OCI-M2 (cell line): Measurements from ENCODE around the gene TMEM240.
"Not testable (repeated sequence)": the region's sequence is repeated elsewhere in the genome, so short reads cannot be mapped to it uniquely, and the experiment has no call there.

Experiments used
- DNase-seq: peaks from one replicate; lab custom pipeline; 2025; ENCODE audit not compliant: unreplicated experiment; lab: John Stamatoyannopoulos, UW

TMEM240 gene

GRCh38 chr1:1526476-1526875 is 13.9 kb downstream of the TMEM240 start:
- DNase-seq, result not testable (repeated sequence)

DNA sequence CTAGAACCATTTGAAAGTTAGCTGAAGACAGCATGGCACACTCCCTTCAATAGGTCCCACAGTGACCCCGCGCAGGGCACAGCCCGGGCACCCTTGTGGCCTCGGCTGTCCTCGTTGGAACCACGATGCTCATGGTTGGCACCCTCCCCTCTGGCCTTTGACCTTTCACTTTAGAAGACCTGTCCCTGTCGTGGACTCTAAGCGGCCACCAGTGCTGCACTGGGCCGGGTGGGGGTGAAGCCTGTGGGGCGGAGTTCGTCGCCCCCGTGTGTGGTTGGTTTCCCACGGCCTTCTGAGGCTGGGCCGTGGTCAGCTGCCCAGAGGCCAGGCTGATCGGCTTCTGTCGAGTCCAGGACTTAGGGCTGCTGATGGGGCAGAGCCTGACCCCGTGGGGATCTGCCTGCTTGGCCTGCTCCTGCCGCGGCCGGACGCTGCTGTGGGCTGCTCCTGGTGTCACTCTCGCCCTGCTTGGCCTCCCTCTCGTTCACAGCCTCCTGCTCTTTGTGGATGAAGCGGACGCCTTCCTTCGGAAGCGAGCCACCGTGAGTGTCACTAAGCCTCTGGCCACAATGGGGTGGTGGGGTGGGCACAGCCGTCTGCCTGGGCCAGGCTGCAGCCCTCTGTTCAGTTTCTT is 15.6 kb downstream of the TMEM240 start:
- DNase-seq, result not testable (repeated sequence)

GRCh38 chr1:1523651-1524050 is 16.8 kb downstream of the TMEM240 start:
- not testable (repeated sequence) for DNase-seq

- DNase-seq, result not testable (repeated sequence)
Measured at GRCh38 chr1:1523226-1523625, 17.2 kb downstream of the TMEM240 start.

GRCh38 chr1:1522536-1522935 is 17.9 kb downstream of the TMEM240 start:
- not testable (repeated sequence) for DNase-seq

GRCh38 chr1:1521331-1521730 is 19.1 kb downstream of the TMEM240 start:
- no peak for DNase-seq

DNA sequence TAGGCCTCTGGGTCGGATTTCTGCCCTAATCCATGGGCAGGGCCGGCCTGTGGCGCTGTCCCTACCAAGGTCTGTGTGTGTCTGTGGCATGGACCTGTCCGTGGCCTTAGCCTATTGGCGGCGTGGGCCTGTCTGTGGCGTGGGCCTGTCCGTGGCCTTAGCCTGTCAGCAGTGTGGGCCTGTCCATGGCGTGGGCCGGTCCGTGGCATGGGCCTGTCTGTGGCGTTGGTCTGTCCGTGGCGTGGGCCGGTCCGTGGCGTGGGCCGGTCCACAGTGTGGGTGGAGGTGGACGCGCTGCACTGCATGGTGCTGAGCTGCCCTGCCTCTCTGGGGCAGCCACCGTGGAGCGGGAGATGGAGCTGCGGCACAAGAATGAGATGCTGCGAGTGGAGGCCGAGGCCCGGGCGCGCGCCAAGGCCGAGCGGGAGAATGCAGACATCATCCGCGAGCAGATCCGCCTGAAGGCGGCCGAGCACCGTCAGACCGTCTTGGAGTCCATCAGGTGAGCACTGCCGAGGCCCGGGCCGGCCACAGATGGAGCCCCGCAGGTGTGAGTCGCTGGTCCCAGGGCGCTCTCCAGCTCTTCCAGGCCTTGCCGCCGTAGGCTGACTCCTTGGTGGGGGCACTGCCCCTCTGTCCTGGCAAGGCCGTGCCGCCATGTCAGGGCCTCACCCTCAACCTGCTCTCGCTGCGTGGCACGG is 20.5 kb downstream of the TMEM240 start:
- DNase-seq, result not testable (repeated sequence)

DNA sequence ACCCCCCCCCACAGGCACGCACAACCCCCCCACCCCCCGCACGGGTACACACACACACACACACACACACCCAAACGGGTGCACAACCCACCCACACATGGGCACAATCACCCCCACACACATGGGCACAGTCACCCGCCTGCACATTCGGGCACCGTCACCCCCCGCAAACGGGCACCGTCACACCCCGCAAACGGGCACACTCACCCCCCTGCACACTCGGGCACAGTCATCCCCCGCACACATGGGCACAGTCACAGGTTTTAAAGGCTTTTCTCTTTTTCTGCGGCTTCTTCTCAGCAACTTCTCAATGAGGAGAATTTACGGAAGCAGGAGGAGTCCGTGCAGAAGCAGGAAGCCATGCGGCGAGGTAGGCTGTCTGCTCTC is 21.8 kb downstream of the TMEM240 start:
- not testable (repeated sequence) for DNase-seq

GRCh38 chr1:1517973-1518620 is 22.3 kb downstream of the TMEM240 start:
- no peak for DNase-seq

- DNase-seq, result not testable (repeated sequence)
Measured at GRCh38 chr1:1516923-1517322, 23.5 kb downstream of the TMEM240 start.

- not testable (repeated sequence) for DNase-seq
Measured at GRCh38 chr1:1514376-1514775, 26.0 kb downstream of the TMEM240 start.

DNA sequence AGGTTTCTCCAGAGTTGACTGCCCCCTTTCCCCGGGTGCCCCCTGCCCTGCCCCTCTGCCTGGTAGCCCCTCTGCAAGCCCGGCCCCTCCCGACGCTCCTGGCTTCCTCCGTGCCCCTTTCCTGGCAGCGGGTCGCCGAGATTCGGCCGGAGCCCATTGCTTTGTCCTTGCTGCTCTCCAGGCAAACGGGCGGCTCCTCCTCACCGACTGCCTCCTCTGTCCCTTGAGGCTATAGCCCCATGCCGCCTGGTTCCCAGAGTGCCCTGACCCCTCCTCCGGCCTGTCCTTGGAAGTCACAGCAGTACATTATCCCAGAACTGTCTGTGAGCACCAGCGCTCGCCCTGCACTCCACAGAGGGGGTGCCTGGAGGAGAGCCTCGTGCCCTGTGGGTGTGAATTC is 26.7 kb downstream of the TMEM240 start:
- not testable (repeated sequence) for DNase-seq

DNA sequence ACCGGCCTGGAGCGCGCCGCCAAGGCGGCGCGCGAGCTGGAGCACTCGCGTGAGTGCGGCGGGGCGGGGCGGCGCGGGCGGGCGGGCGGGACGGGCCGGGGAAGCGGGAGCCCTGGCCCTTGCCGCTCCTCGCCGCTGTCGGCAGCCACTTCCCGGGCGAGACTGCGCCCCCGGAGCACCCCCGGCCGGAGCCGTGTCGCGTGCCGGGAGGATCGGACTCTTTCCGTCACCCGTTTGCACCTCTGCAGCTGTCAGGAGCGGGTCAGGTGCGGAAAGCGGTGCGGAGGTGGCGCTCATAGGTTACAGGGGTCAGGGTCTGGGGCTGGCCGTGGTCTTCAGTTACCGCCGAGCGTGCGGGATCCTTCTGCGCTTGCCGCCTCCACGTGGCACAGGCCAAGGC is 28.0 kb downstream of the TMEM240 start:
- DNase-seq, result not testable (repeated sequence)

GRCh38 chr1:1511533-1512285 is 28.7 kb downstream of the TMEM240 start, which contains the start of gene ATAD3A:
ATAD3A (plus strand) TSS chr1:1512162; CDS start chr1:1512269, 107 bp downstream.
- peak; percentile 54 for DNase-seq

DNA sequence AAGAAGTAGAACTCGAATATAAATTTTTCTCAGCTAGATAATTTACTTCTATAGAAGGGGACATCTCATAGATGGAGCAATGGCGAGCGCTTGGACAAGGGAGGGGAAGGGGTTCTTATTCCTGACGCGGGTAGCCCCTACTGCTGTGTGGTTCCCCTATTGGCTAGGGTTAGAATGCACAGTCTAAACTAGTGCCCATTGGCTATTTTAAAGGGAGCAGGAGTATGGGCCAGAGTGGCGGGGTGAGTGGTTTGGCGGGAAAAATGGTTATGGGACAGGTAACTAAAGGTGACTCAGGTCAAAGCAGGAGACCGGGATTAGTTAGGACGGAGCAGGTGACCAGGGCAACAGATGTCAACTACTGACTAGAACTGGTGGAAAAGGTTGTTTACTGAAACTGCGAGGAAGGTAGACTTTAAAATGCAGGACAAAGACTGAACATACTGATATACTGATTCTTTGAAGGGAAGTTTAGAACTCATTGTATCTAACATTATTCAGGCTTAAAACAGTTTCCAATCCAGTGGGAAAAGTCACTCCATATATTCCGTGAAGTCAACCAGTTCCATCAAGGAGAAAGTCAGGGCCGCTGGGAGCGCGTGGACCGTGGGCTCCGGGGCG is 29.4 kb downstream of the TMEM240 start:
- peak; percentile 6 for DNase-seq

DNA sequence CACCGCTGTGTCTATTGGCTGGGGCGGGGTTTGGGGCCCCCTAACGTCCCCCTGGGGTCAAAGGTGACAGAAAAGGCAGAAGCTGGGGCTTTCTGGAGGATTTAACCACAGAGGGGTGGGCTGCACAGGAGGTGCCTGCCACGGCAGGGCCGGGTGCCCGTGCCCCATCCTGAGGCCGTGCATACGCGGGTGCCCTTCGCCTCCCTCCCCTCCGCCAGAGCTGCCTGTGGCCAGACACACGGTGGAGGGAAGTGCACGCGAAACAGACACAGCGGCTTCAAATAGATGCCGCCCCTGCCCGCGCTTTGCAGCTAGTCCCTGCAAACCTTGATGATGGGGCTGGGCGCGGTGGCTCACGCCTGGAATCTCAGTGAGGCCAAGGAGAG is 31.0 kb downstream of the TMEM240 start:
- not testable (repeated sequence) for DNase-seq

DNA sequence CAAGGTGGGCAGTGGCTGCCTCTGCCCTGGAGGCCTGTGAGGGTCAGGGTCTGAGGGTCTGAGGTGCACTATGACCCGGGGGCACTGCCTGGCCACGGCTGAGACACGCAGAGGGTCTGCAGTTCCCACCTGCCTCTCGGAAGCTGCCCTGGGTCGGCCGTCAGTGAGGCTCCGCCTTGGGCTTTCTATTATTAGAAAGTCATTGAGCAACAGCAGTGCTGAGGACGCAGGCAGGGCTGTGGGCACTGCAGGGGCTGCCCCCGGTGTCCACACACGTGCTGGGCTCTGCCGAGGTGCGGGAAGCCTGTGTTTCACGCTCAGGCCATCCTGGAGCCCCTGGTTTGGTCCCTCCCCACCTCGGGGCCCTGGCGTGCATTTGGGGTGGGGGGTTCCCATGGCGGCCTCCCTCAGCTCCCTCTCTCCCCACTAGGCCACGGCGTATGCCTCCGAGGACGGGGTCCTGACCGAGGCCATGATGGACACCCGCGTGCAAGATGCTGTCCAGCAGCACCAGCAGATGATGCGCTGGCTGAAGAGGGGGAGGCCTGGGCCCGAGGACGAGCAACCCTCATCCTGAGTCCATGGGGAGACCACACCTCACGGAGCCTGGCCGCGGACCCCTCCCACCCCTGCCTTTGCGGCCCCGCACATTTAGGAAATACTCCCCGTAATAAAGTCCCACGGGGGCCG is 31.5 kb downstream of the TMEM240 start:
- DNase-seq, result not testable (repeated sequence)

GRCh38 chr1:1507305-1507704 is 33.1 kb downstream of the TMEM240 start:
- DNase-seq, result no peak

- not testable (repeated sequence) for DNase-seq
Measured at GRCh38 chr1:1505801-1506200, 34.6 kb downstream of the TMEM240 start.

DNA sequence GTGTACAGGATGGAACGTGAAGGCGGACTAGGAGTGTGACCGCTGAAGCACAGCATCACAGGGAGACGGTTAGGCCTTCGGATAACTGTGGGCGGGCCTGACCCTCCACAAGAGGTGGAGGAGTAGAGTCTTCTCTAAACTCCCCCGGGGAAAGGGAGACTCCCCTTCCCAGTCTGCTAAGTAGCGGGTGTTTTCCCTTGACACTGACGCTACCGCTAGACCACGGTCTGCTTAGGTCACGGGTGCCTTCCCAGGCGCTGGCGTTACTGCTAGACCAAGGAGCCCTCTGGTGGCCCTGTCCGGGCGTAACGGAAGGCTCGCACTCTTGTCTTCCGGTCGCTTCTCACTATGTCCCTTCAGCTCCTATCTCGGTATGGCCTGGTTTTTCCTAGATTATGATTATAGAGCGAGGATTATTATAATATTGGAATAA is 35.0 kb downstream of the TMEM240 start:
- DNase-seq, result peak; percentile 14
